Smooth muscle cell (in vitro differentiated cells): ENCODE measurements around the gene RUNX3. TPM values are rescaled to one million over a fixed set of nuclear protein-coding genes. Genes with fewer than 3 reads are reported as not detected.

Experiments used
- DNase-seq: peaks from one replicate; lab custom pipeline; 2025; ENCODE audit not compliant: unreplicated experiment; lab: John Stamatoyannopoulos, UW
- H2AFZ ChIP-seq: fragments of 200-600 bp; sonication (generic); 2 replicates; pipeline ENCODE4 v1.6.0; 2016; ENCODE audit warnings: antibody characterized with exemption, low read depth, mild to moderate bottlenecking
- H3F3A ChIP-seq: fragments of 200-600 bp; sonication (generic); 2 replicates; pipeline ENCODE4 v1.6.0; 2017; ENCODE audit warnings: antibody characterized with exemption, low read depth
- H3K27ac ChIP-seq: fragments of 200-600 bp; sonication (generic); 2 replicates; pipeline ENCODE4 v1.5.1; 2016; ENCODE audit warnings: low read depth, mild to moderate bottlenecking
- H3K27me3 ChIP-seq: fragments of 200-600 bp; sonication (generic); 2 replicates; pipeline ENCODE4 v1.6.1; 2016; ENCODE audit warnings: low read depth, mild to moderate bottlenecking
- H3K36me3 ChIP-seq: fragments of 200-600 bp; sonication (generic); 2 replicates; pipeline ENCODE4 v1.5.1; 2016; ENCODE audit warnings: low read depth
- H3K4me1 ChIP-seq: fragments of 200-600 bp; sonication (generic); 2 replicates; pipeline ENCODE4 v1.5.1; 2016; ENCODE audit warnings: low read depth
- H3K4me2 ChIP-seq: fragments of 200-600 bp; sonication (generic); 2 replicates; pipeline ENCODE4 v1.6.0; 2016; ENCODE audit warnings: mild to moderate bottlenecking
- H3K4me3 ChIP-seq: fragments of 200-600 bp; sonication (generic); 2 replicates; pipeline ENCODE4 v1.5.1; 2016; ENCODE audit warnings: mild to moderate bottlenecking
- H3K79me2 ChIP-seq: fragments of 200-600 bp; sonication (generic); 2 replicates; pipeline ENCODE4 v1.6.0; 2016; ENCODE audit warnings: low read depth, mild to moderate bottlenecking
- H3K9ac ChIP-seq: fragments of 200-600 bp; sonication (generic); 2 replicates; pipeline ENCODE4 v1.6.0; 2016; ENCODE audit warnings: low read depth
- H3K9me3 ChIP-seq: fragments of 200-600 bp; sonication (generic); replicated peaks from 2 replicates; pipeline ENCODE4 v1.5.1; 2016; ENCODE audit warnings: low read depth
- H4K20me1 ChIP-seq: fragments of 200-600 bp; sonication (generic); 2 replicates; pipeline ENCODE4 v1.6.0; 2016; ENCODE audit warnings: low read depth
- CTCF ChIP-seq: fragments of 200-600 bp; sonication (generic); IDR thresholded peaks from 2 replicates; pipeline ENCODE4 v1.5.1; 2017; ENCODE audit warnings: borderline replicate concordance, mild to moderate bottlenecking, antibody characterized with exemption; ENCODE audit not compliant: insufficient read depth, poor library complexity, severe bottlenecking
- WGBS: methylation state at CpG from one replicate; pipeline ENCODE4 v1.1.7; 2016; ENCODE audit warnings: low lambda C conversion rate; 5-methylcytosine and 5-hydroxymethylcytosine counted together
- polyA plus RNA-seq: library from polyadenylated mRNA; unstranded; fragments of >200 nt; fragmentation: Nextera tagmentation; extraction: Ambion mirVana; gene quantifications from 2 replicates; pipeline ENCODE4 v1.2.1, GENCODE V29; 2016
- total RNA-seq: library from RNA; depleted of rRNA; stranded (reverse); fragments of >200 nt; gene quantifications from 2 replicates; pipeline ENCODE4 v1.2.3, GENCODE V29; 2014

Gene RUNX3
- total and polyA plus RNA-seq, 2 experiments from 2014 or later = 4.5 to 8.2 TPM

- Histone ChIP-seq H4K20me1 (no peaks in the 10 kb centered on the region), H2AFZ (no peak overlapping the region), H3K27me3 (no peaks in the 10 kb centered on the region), H3K79me2 (no peaks in the 10 kb centered on the region), H3K4me1 (peaks cover 20% of the 10 kb centered on the region), H3F3A (peaks cover 21% of the 10 kb centered on the region), H3K4me2 (no peak overlapping the region), H3K27ac (peak overlapping the region; percentile 82), H3K36me3 (no peaks in the 10 kb centered on the region), H3K9me3 (no peaks in the 10 kb centered on the region), H3K9ac (no peak overlapping the region), H3K4me3 (no peak overlapping the region)
- no peak for DNase-seq
- TF ChIP-seq CTCF = no peak
- WGBS = 86% methylated on average over 14 of the region's 14 CpGs
Observed at GRCh38 chr1:24968941-24969585, 39.0 kb upstream of the RUNX3 start.

- H3K9ac ChIP-seq = no peak overlapping the region
- no peak for TF ChIP-seq CTCF
- peaks cover 20% of the 10 kb centered on the region for H3K4me1 ChIP-seq
- no peaks in the 10 kb centered on the region for H3K79me2 ChIP-seq
- no peak overlapping the region for H2AFZ ChIP-seq
- 88% methylated on average over 6 of the region's 6 CpGs for WGBS
- no peak overlapping the region for H3K4me2 ChIP-seq
- H4K20me1 ChIP-seq = no peaks in the 10 kb centered on the region
- H3K36me3 ChIP-seq = no peaks in the 10 kb centered on the region
- H3K9me3 ChIP-seq = no peaks in the 10 kb centered on the region
- no peak overlapping the region for H3K4me3 ChIP-seq
- H3K27me3 ChIP-seq = no peaks in the 10 kb centered on the region
- H3F3A ChIP-seq = peaks cover 19% of the 10 kb centered on the region
- DNase-seq = no peak
- H3K27ac ChIP-seq = no peak overlapping the region
Observed at GRCh38 chr1:24967962-24968361, 37.9 kb upstream of the RUNX3 start.

- WGBS = 97% methylated on average over 3 of the region's 3 CpGs
- peaks cover 18% of the 10 kb centered on the region for H3K4me1 ChIP-seq
- no peak overlapping the region for H2AFZ ChIP-seq
- no peaks in the 10 kb centered on the region for H3K79me2 ChIP-seq
- H4K20me1 ChIP-seq = no peaks in the 10 kb centered on the region
- H3F3A ChIP-seq = peaks cover 16% of the 10 kb centered on the region
- H3K36me3 ChIP-seq = no peaks in the 10 kb centered on the region
- H3K4me2 ChIP-seq = no peak overlapping the region
- H3K9me3 ChIP-seq = no peaks in the 10 kb centered on the region
- no peak overlapping the region for H3K27ac ChIP-seq
- no peak overlapping the region for H3K9ac ChIP-seq
- no peak overlapping the region for H3K4me3 ChIP-seq
- DNase-seq = no peak
- H3K27me3 ChIP-seq = no peaks in the 10 kb centered on the region
- no peak for TF ChIP-seq CTCF
Observed at GRCh38 chr1:24967555-24967954, 37.5 kb upstream of the RUNX3 start.
